Left ventricle myocardium superior (tissue), 1 donor: ENCODE results near the gene LRBA. TPM values are rescaled to one million over a fixed set of nuclear protein-coding genes. Genes with fewer than 3 reads are reported as not detected.
"Not testable (repeated sequence)": the region's sequence is repeated elsewhere in the genome, so short reads cannot be mapped to it uniquely, and the experiment has no call there.

Experiments used
- ATAC-seq: fragments of 200-7000 bp; cut with Tn5 transposase; one replicate; pipeline ENCODE4 v1.9.1; 2020; ENCODE audit warnings: mild to moderate bottlenecking, moderate library complexity
- DNase-seq: peaks from one replicate; pipeline ENCODE4 v3.0.0-alpha.2; 2020
- intact Hi-C: fragments of 100-400 bp; cut with micrococcal nuclease; formaldehyde crosslinking; loops from one replicate; pipeline ENCODE4 v1.11.0; 2022
- total RNA-seq: library from RNA; stranded (reverse); fragmentation: NEBNext Ultra II Directional; extraction: Animal tissue kit (Norgen Biotek cat#: 25700); gene quantifications from one replicate; pipeline ENCODE4 v1.2.1, GENCODE V29; 2021
- donor health status: DM: no; HTN: yes; CAD: no; lungs with severe emphysema.

Gene LRBA
- total RNA-seq, 1 donor from 2014 or later = 21.4 TPM

DNA sequence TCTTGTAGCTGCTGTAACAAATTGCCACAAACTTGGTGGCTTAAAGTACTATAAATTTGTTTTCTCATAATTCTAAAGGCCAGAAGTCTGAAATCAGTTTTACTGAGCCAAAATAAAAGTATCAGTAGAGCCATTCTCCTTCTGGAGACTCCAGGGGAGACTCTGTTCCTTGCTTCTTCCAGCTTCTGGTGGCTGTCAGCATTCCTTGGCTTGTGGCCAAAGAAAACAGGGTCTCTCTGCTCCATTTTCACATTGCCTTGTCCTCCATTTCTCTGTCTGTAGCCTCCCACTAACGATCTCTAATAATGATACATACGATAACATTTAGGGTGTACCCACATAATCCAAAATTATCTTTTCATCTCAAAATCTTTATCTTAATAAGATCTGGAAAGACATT lies 232.8 kb downstream of the LRBA start:
- DNase-seq (no peak), ATAC-seq (peak; percentile 52)
- intact Hi-C loops = no loop called here

DNA sequence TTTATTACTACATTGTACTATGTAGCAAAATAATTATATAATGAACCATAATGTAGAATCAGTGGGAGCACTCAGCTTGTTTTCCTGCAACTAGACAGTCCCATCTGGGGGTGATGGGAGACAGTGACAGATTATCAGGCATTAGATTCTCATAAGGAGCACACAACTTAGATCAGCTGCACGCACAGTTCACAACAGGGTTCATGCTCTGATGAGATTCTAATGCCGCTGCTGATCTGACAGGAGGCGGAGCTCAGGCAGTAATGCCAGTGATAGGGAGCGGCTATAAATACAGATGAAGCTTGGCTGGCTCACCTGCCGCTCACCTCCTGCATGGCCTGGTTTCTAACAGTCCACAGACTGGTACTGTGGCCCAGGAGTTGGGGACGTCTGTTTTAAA lies 233.9 kb downstream of the LRBA start:
- ATAC-seq = peak; percentile 97
- intact Hi-C loops = no loop called here
- DNase-seq = peak; percentile 48

DNA sequence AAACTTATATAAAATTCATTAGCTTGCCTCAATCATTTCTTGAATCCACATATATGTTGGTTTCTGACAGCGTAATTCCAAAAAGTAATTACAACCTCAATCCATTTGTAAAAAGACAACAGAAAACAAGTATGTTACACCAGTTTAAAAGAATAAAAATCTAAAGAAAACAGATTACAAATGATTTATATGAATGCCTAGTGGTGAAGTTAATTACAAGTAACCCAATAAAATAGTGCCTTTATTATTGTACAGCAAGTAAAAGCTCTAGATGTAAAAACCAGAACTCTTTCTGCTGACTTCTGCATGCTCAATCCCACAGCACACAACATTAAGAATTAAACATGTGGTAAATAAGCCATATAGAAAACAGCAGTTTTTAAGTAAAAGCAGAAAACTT lies 235.4 kb downstream of the LRBA start:
- intact Hi-C loops = no loop called here
- DNase-seq (no peak), ATAC-seq (no peak)

DNA sequence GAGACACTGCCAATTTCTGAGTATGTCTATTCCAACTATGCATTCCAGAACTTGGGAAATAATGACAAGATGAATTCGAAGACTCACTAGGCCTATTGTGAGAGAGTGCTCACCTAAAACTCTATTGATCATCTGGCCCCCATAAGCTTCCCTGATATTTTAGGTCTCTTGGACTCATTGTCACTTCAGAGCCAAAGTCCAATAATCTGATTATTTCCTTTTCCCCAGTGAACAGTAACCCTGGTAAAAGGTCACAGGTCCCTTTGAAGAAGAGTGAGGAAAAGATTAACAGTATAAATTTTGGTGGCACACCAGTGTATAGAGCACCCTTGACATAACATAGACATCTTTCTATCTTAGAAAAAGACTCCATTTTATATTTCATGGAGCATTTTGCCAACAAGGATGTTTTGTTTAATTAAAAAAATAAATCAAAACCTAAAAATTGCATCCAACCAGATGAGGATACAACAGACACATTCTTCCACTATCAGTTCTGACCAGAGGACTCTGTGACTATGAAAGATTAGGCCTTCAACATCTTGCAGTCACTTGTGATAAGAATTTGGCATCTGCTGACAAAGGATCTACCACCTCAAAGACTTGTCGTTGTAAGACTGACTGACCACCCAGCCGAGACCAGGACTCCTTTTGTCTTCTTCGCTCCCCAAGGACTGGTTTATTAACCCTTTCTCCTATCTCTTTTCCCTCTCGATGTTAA lies 241.2 kb downstream of the LRBA start:
- no peak for DNase-seq
- no peak for ATAC-seq
- intact Hi-C loops = no loop called here

DNA sequence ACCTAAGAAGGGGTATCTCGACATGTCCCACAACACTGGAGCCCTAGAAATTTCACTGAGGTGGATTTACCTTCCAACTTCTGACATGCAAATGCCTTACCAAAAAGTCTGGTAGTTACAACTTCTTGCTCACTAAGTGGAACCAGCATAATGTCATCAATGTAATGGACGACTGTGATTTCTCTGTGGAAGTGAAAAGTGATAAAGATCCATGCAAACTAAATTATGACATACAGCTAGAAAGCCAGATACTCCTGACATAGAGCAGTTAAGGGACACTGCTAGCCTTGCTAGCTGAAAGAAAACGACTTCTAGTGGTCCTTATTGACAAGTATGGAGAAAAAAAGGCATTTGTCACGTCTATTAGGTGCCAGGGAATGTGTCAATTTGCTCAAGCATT lies 242.1 kb downstream of the LRBA start:
- ATAC-seq = no peak
- intact Hi-C loops = no loop called here

DNA sequence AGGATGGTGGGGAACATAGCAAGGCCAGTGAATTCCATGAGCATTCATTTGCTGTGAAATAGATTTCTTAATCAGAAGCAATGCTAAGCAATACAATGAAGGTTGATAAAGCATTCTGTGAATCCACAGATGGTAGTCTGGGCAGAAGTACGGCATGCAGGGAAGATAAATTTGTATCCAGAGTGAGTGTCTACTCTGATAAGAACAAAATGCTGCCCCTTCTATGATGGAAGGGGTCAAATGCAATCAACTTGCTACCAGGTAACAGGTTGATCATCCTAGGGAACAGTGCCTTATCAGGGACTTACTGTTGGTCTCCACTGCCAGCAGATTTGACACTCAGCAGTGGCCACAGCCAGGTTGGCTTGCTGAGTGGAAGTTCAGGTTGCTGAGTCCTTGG lies 243.7 kb downstream of the LRBA start:
- no peak for DNase-seq
- no peak for ATAC-seq
- intact Hi-C loops = no loop called here

More for the DNA sequence above, 242.1 kb downstream of the LRBA start:
- no peak for DNase-seq

DNA sequence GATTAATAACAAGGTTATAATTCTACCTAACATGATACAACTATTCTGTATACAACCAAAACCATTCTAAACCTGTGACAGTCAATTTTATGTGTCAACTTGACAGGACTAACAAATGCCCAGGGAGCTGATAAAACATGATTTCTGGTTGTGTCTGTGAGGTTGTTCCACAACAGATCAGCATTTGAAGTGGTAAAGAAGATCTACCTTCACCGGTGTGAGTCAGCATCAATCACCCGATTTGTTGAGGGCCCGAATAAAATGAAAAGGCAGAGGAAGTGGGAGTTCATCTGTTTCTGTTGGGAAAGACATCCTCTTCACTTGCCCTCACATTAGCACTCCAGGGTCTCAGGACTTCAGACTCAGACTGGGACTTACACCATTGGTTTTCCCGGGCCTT lies 245.2 kb downstream of the LRBA start:
- DNase-seq = no peak
- no peak for ATAC-seq
- intact Hi-C loops = no loop called here

DNA sequence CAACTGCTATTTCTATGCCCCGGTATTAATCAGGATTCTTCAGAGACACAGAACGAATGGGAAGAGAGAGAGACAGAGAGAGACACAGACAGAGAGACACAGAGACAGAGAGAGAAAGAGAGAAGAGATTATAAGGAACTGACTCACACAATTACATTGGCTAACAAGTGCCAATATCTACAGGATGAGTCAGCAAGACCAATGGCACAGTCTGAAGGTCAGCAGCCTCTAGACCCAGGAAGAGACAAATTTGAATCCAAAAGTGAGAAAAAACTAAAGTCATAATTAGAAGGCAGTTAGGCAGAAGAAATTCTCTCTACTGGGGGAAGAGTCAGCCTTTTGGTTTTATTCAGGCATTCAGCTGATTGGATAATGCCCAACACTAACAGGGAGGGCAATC lies 245.8 kb downstream of the LRBA start:
- intact Hi-C loops = no loop called here
- peak; percentile 29 for ATAC-seq
- no peak for DNase-seq

DNA sequence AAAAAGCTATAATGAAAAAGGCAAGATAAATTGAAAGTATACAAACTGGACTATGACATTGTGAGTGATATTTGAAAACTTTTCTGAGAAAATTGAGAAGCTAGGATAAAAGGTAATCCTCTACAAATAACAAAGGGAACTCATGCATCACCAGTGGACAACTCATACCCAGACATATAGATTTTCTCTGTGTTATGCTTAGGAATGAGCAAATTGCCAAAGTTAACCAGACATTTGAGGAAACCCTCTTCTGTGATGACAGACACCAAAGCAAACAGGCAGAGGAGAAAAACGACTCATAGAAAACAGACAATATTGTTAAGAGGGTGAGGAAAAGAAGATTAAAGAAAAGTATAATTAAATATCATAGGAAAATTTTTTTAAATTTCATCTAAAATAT lies 246.6 kb downstream of the LRBA start:
- no peak for DNase-seq
- intact Hi-C loops = no loop called here
- ATAC-seq = no peak

DNA sequence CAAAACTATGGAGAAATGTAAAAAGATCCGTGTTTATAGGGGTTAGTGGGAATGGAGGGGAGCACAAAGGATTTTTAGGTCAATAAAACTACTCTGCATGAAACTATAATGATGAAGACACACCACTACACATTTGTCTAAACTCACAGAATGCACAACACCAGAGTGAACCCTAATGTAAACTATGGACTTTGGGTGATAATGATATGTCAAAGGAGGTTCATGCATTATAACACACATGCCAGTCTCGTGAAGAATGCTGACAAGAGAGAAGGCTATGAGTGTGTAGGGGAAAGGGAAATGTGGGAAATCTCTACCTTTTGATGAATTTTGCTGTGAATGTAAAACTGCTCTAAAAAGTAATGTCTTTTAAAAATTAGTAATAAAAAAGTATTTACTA lies 249.9 kb downstream of the LRBA start:
- intact Hi-C loops = no loop called here
- DNase-seq (no peak), ATAC-seq (no peak)

DNA sequence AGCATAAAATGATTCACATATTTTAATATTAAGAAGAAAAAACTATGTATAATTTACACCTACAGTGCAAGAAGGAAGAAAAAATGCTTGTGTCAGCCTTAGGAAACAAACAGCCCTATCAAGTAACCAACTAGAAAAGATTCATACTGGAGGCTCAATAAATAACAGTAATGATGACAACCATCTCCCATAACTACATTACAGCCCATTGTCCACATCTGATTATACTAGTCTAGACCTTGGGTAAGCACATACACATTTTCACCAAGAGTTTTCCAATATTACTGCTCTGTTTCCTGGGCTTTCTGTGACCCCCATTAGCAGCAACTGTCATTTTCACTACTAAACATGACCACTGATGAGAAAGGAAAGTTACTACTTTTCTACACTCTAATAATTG lies 263.4 kb downstream of the LRBA start:
- ATAC-seq = no peak
- intact Hi-C loops = loop anchor here (10.0 kb wide), 1 partner anchor 57 kb away; no protein-coding TSS in a partner anchor
- DNase-seq = no peak

DNA sequence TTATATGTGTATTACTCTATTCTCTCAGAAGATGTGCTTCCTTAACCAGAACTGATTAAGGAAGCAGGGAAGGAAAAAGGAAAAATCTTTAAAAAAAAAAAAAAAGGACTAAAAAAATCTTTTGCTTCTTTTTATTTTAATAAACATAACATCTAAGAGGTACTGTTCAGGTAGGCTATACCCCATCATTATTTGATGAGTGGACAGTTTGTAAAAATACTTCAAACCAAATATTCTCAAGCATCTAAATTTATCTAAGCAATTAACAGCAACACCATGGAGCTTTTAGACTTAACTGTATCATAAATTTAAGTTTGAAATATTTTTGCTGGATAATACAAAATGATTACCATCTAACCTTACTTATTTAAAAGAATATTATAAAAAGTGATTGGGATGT lies 264.3 kb downstream of the LRBA start:
- DNase-seq = no peak
- ATAC-seq = no peak
- intact Hi-C loops = loop anchor here (10.0 kb wide), 1 partner anchor 56 kb away; no protein-coding TSS in a partner anchor

DNA sequence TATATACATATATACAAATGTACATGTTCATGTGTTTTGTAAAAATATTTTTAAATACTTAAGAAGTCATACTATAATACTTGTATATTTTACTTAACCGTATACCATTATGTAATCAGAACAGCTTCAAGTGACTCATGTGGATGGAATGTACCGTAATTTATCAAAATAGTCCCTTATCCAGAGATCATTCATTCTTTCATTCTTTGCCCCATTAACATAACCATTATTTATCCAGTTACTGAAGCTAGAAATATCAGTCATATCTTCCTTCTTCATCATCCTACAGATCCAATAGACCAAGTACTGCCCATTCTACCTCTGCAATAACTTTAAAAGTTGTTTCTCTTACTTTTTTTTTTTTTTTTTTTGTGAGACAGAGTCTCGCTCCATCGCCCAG lies 268.9 kb downstream of the LRBA start:
- DNase-seq (no peak), ATAC-seq (no peak)
- intact Hi-C loops = no loop called here

DNA sequence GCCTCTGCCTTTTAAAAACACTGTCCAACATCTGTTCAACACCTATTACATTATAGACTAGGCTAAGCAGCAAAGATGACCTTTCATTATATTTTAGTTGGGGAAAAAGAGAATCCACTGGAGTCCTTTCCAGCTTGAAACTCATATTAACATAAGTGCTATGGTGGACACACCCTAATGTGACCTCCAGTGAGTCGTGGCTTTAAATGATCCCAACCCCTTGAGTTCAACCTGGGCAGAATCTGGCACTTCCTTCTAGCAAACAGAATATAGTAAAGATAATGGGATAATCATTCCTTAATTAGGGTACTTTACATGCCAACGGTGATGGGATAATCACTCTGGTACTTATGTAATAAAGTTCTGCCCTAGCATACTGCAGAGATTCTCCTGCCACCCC lies 270.5 kb downstream of the LRBA start:
- intact Hi-C loops = no loop called here
- no peak for DNase-seq
- ATAC-seq = no peak

DNA sequence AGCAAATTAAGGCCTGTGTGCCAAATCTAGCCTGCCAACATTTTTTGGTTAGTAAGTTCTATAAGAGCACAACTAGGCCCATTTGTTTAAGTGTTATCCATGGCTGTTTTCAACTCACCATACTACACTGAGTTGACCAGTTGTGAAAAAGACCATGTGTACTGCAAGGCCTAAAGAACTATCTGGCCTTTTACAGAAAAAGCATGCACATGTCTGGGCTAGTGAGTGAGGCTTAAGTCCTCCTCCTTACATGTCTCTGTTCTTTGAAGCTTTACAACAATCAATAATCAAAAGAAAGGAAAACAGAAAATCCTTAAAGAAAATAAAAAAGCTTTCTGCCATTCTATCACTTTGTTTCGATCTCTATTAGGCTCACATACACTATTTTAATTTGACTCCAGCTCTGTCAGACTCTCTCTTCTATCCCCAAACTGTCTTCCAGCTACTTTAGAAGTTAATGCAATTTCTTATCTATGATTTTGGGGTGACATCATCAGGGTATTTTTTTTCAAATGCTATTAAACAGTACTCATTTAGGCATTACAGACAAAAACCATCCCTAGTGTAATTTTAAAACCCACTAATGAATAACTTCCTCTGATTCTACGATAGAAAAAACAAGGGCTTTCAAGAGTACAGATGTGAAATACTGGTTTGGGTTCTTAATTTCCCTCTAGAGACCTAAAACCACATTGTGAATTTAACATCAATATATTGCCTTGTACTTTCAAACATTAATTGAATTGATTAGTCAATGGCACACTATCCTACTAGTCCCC lies 271.3 kb downstream of the LRBA start:
- ATAC-seq (no peak), DNase-seq (no peak)
- intact Hi-C loops = no loop called here

DNA sequence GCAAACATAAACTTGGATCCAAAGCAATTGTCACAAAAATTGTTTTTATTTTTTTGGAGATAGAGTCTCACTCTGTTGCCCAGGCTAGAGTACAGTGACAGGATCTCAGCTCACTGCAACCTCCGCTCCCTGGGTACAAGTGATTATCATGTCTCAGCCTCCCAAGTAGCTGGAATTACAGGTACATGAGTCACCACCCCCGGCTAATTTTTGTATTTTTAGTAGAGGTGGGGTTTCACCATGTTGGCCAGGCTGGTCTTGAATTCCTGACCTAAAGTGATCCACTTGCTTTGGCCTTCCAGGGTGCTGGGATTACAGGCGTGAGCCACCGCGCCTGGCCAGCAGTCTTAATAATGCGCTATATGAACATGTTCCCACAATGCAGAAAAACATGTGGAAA lies 272.2 kb downstream of the LRBA start:
- intact Hi-C loops, ATAC-seq, DNase-seq: not testable (repeated sequence)

DNA sequence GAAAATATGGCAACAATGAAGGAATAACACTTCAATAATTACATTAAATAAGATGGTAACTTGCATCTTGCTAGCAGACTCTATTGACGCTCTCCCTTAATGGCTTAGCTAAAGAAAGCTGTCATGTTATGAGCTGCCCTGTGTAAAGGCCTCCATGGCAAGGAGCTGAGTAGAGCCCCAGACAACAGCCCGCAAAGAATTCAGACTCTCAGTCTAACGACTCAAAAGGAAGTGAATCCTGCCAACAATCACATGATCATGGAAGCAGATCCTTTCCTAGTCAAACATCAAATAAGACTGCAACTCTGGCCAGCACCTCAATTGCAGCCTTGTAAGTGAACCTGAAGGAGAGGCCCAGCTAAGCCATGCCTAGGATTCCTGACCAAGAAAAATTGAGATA lies 275.5 kb downstream of the LRBA start:
- no peak for DNase-seq
- ATAC-seq = no peak
- intact Hi-C loops = no loop called here

DNA sequence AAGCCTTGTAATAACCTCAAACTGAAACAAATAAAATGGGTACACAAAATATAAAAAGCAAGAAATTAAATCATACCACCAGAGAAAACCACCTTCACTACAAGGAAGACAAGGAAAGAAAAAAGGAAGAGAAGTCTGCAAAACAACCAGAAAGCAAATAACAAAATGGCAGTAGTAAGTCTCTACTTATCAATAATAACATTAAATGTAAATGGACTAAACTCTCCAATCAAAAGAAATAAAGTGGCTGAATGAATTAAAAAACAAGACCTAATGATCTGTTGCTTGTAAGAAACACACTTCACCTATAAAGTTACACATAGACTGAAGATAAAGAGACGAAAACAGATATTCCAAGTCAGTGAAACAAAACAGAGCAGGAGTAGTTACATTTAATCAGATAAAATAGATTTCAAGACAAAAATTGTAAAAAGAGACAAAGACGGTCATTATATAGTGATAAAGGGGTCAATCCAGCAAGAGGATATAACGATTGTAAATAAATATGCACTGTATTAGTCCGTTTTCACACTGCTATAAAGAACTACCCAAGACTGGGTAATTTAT lies 289.0 kb downstream of the LRBA start:
- intact Hi-C loops = no loop called here
- ATAC-seq (no peak), DNase-seq (no peak)

DNA sequence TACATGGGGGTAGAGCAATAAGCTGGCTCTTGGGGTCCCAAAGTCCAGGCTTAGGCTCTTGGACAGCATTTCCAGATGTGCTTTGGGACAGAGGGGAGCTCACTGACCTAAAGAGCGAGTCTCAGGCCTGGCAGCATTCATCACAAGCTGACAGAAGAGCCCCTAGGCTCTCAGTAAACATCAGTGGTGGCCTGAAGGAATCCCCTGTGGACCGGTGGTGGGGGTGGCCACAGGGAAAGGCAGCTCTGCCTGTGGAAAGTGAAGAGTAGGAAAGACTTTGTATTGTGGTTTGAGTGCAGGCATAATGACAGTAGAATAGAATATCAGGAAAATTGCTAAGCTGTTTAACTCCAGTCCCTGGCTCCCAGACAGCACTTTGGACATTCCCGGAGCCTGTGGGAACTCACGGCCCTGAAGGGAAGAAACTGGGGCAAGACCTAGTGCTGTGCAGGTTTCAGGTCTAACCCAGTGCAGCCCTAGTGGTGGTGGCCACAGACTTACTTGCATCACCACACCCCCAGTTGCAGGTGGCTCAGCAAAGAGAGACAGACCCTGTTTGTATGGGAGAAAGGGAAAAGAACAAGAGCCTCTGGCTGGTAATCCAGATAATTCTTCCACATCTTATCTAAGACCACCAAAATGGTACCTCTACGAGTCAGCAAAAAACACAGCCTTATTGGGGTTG lies 291.2 kb downstream of the LRBA start:
- intact Hi-C loops = no loop called here
- no peak for ATAC-seq
- no peak for DNase-seq

DNA sequence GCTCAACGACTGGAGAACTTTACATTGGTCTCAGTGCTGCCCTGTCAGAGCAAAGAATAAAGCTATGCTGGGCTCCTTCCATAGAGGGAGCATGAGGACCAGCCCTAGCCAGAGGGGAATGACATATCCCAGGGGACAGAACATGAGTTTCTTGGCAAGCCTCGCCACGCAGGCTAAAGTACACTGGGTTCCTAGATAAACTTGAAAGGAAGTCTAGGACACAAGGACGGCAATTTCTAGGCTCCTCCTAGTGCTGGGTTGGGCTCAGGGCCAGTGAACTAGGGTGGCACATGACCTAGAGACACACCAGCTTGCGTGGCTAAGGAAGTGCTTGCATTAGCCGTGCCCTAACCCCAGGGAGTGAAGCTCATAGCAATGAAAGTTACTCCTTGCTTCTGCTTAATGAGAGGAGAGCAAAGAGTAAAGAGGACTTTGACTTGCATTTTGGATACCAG lies 292.1 kb downstream of the LRBA start:
- DNase-seq (peak; percentile 90), ATAC-seq (peak; percentile 100)
- intact Hi-C loops = no loop called here
